ENCODE measurements around the gene DIPK1B.

DNA sequence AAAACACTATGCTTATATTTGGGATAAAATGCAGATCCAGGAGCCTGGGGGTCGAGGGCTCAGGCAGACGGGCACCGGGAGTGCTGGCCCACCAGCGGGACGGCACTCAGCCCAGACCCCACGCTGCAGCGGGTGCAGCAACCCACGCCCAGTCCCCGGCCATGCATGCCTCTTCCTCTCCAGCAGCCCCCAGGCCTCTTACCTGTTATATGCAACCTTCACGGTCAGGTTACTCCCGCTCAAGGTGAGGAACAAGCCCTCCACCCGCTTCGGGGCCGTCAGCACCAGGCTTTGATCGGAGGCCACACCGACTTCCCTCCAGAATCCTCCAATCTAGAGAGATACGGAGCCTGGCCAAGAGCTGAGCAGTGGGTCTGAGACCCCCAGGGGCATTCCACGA lies 44.5 kb downstream of the DIPK1B start:
- TF ChIP-seq POLR2A (IDR thresholded peaks at IDR 0.05; ENCODE audit: low read depth, low read length) (no peak), POLR2AphosphoS5 (IDR thresholded peaks at IDR 0.05; ENCODE audit: low read depth, low read length) (no peak)
